Thyroid gland (tissue), 4 donors: Measurements from ENCODE around the gene TAF11L5. TPM values are rescaled to one million over a fixed set of nuclear protein-coding genes. Genes with fewer than 3 reads are reported as not detected.
"Not testable (repeated sequence)": the region's sequence is repeated elsewhere in the genome, so short reads cannot be mapped to it uniquely, and the experiment has no call there.

ENCODE experiments used
- DNase-seq, 2 donors: peaks; one replicate each; pipeline ENCODE4 v3.0.0-alpha.2; 2019
- H3K27ac ChIP-seq, 3 donors: fragments of 200-600 bp; sonication (generic); 1 replicate in 2 of 3; 2 replicates in 1 of 3; pipeline ENCODE4 v1.5.1; 2016 to 2019; ENCODE audit warnings: mild to moderate bottlenecking in 1 of 3, moderate library complexity in 1 of 3
- H3K27me3 ChIP-seq: fragments of 200-600 bp; sonication (generic); one replicate; pipeline ENCODE4 v1.5.1; 2019
- H3K36me3 ChIP-seq, 2 donors: fragments of 200-600 bp; sonication (generic); one replicate each; pipeline ENCODE4 v1.5.1; 2016 to 2019
- H3K4me1 ChIP-seq, 2 donors: fragments of 200-600 bp; sonication (generic); one replicate each; pipeline ENCODE4 v1.5.1; 2017 to 2019
- H3K4me3 ChIP-seq, 3 donors: fragments of 200-600 bp; sonication (generic); replicated peaks in 1 of 3; 1 replicate in 2 of 3; 2 replicates in 1 of 3; pipeline ENCODE4 v1.5.1; 2016; ENCODE audit warnings: mild to moderate bottlenecking in 1 of 3
- H3K9me3 ChIP-seq: fragments of 200-600 bp; sonication (generic); one replicate; pipeline ENCODE4 v1.5.1; 2017
- CTCF ChIP-seq, 6 experiments: fragments of 200-600 bp in 3 of 6; fragments of 450-650 bp in 3 of 6; sonication (generic) in 3 of 6; IDR thresholded peaks; one replicate each; pipeline ENCODE4 v1.5.1; 2016 to 2019; ENCODE audit warnings: antibody characterized with exemption in 6 of 6, mild to moderate bottlenecking in 2 of 6, inconsistent platforms in 1 of 6, moderate library complexity in 1 of 6
- POLR2A ChIP-seq, 2 donors: fragments of 450-650 bp; IDR thresholded peaks; one replicate each; pipeline ENCODE4 v1.6.1; 2017; ENCODE audit warnings: antibody characterized with exemption in 2 of 2, mild to moderate bottlenecking in 2 of 2, moderate library complexity in 1 of 2
- WGBS, 2 donors: methylation state at CpG; one replicate each; pipeline ENCODE4 v1.1.5; 2017; 5-methylcytosine and 5-hydroxymethylcytosine counted together
- intact Hi-C: fragments of 100-400 bp; cut with DNase I; formaldehyde crosslinking; loops from one replicate; pipeline ENCODE4 v1.15.1; 2023
- total RNA-seq, 4 donors: library from RNA; depleted of rRNA; stranded (reverse); fragments of >200 nt; gene quantifications; one replicate each; pipeline ENCODE4 v1.2.3, GENCODE V29; 2016

Gene TAF11L5
- total RNA-seq, 4 donors from 2014 or later: not detected

GRCh38 chr5:17487174-17487512, 37.9 kb upstream of the TAF11L5 start:
- Histone ChIP-seq H3K36me3 (no peaks in the 10 kb centered on the region), H3K27ac (no peak overlapping the region), H3K27me3 (no peaks in the 10 kb centered on the region), H3K9me3 (no peaks in the 10 kb centered on the region), H3K4me3 (no peak overlapping the region), H3K4me1 (no peaks in the 10 kb centered on the region)
- WGBS, 2 donors: 89 to 100% methylated on average over 1 of the region's 1 CpG
- no peak for DNase-seq
- intact Hi-C loops: no loop called here
- no peak for TF ChIP-seq CTCF (IDR thresholded peaks at IDR 0.05)
- no peak for TF ChIP-seq POLR2A (IDR thresholded peaks at IDR 0.05)

DNA sequence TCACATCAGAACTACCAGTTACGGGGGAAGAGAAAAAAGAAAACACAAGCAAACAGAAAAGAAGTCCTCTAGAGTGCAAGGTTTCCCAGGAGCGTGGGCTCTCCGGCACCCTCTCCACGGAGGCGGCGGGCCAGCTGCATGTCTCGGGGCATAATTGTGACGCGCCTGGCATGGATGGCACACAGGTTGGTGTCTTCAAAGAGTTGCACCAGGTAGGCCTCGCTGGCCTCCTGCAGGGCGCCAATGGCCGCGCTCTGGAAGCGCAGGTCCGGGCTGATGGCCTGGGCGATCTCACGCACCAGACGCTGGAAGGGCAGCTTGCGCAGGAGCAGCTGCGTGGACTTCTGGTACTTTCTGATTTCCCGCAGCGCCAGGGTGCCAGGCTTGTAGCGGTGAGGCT, 33.8 kb upstream of the TAF11L5 start:
- H3K27ac ChIP-seq, H3K4me3 ChIP-seq, H3K27me3 ChIP-seq, H3K4me1 ChIP-seq, H3K9me3 ChIP-seq, H3K36me3 ChIP-seq, intact Hi-C loops, DNase-seq: not testable (repeated sequence)
- 94 to 97% methylated on average over 11 to 15 of the region's 23 CpGs for WGBS, 2 donors

GRCh38 chr5:17492770-17493169, 32.3 kb upstream of the TAF11L5 start:
- H3K36me3 ChIP-seq: no peaks in the 10 kb centered on the region
- intact Hi-C loops: no loop called here
- 85 to 92% methylated on average over 3 of the region's 3 CpGs for WGBS, 2 donors
- H3K27ac ChIP-seq: no peak overlapping the region
- H3K4me1 ChIP-seq: no peaks in the 10 kb centered on the region
- H3K27me3 ChIP-seq: no peaks in the 10 kb centered on the region
- no peak overlapping the region for H3K4me3 ChIP-seq
- TF ChIP-seq CTCF (IDR thresholded peaks at IDR 0.05): no peak
- no peak for TF ChIP-seq POLR2A (IDR thresholded peaks at IDR 0.05)
- no peaks in the 10 kb centered on the region for H3K9me3 ChIP-seq
- no peak for DNase-seq

DNA sequence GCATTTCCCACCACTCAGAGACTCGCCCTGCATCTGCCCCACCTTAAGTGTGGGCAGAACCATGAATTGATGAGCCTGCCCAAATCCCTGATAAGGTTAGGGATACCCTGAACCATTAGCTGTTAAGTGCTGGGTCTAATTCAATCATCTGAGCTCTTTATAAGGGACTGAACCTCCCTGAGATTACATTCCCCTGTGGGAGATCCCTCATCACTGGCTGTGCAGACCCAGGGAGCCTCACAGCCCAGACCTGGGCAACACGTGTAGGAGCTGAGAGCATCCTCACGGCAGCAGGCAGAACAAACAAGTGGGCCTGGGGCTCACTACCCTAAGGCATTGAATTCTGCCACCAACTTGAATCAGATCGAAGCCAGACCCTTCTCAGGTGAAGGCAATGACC, 27.6 kb upstream of the TAF11L5 start:
- DNase-seq: no peak
- no peaks in the 10 kb centered on the region for H3K9me3 ChIP-seq
- 60 to 63% methylated on average over 4 of the region's 4 CpGs for whole genome bisulfite sequencing, 2 donors
- no peaks in the 10 kb centered on the region for H3K4me1 ChIP-seq
- H3K27me3 ChIP-seq: no peaks in the 10 kb centered on the region
- intact Hi-C loops: no loop called here
- no peak for TF ChIP-seq POLR2A (IDR thresholded peaks at IDR 0.05)
- no peak for TF ChIP-seq CTCF (IDR thresholded peaks at IDR 0.05)
- H3K36me3 ChIP-seq: no peaks in the 10 kb centered on the region
- H3K27ac ChIP-seq: no peak overlapping the region
- no peak overlapping the region for H3K4me3 ChIP-seq

DNA sequence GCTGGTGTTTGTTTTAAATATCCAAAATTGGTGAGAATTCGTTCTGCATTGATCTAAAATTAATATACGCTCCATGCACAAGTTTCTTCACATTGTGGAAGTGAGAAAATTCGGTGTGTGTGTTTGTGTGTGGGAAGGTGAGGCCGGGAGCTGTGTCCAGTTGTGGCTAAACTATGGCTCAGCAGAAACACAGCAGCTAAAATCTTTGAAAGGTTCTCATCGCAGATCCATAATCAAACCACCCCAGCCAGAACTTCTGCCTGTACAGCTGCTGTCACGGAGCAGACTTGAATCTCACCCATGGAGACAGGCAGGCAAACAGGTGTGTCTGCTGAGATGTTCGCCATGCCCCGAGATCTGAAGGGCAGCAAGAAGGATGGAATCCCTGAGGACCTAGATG, 27.1 kb upstream of the TAF11L5 start, which contains the start of gene TAF11L2:
TAF11L2 (plus strand) TSS at position 301 of the 400 bp plus-strand sequence.
- H3K4me3 ChIP-seq, DNase-seq, H3K27ac ChIP-seq, H3K36me3 ChIP-seq, H3K27me3 ChIP-seq, H3K4me1 ChIP-seq, H3K9me3 ChIP-seq, intact Hi-C loops: not testable (repeated sequence)
- 85 to 89% methylated on average over 8 of the region's 8 CpGs for WGBS, 2 donors

GRCh38 chr5:17511775-17512325, 13.2 kb upstream of the TAF11L5 start:
- Histone ChIP-seq H3K4me3 (no peak overlapping the region), H3K36me3 (no peaks in the 10 kb centered on the region), H3K27ac (no peak overlapping the region), H3K27me3 (no peaks in the 10 kb centered on the region), H3K9me3 (no peaks in the 10 kb centered on the region), H3K4me1 (no peaks in the 10 kb centered on the region)
- DNase-seq: no peak
- no peak for TF ChIP-seq CTCF (IDR thresholded peaks at IDR 0.05)
- TF ChIP-seq POLR2A (IDR thresholded peaks at IDR 0.05): no peak
- intact Hi-C loops: no loop called here
- 94 to 95% methylated on average over 14 to 17 of the region's 17 CpGs for WGBS, 2 donors

DNA sequence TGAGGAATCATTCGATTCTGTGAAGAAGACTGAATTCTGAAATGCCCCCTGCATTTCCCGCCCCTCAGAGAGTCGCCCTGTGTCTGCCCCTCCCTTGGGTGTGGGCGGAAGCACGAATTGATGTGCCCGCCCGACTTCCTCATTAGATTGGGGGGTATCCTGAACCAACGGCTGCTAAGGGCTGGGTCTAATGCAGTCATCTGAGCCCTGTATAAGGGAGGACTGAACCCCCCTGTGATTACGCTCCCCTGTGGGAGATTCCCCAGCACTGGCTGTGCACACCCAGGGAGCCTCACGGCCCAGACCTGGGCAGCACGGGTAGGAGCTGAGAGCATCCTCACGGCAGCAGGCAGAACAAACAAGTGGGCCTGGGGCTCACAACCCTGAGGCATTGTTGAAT, 7.5 kb upstream of the TAF11L5 start:
- H3K9me3 ChIP-seq, intact Hi-C loops, H3K36me3 ChIP-seq, H3K27me3 ChIP-seq, H3K4me1 ChIP-seq, H3K4me3 ChIP-seq, H3K27ac ChIP-seq, DNase-seq: not testable (repeated sequence)
- WGBS, 2 donors: 83 to 86% methylated on average over 11 to 12 of the region's 12 CpGs

- H3K36me3 ChIP-seq, H3K27me3 ChIP-seq, H3K4me3 ChIP-seq, H3K9me3 ChIP-seq, H3K4me1 ChIP-seq, H3K27ac ChIP-seq, DNase-seq, intact Hi-C loops: not testable (repeated sequence)
- no CpG with 5 or more reads among the region's 15 CpGs for WGBS, 2 donors
Observed at GRCh38 chr5:17518067-17518466, 7.0 kb upstream of the TAF11L5 start, which contains the start of gene TAF11L3. TAF11L3 (plus strand) TSS chr5:17518367.

- H3K27me3 ChIP-seq, H3K36me3 ChIP-seq, H3K4me1 ChIP-seq, intact Hi-C loops, DNase-seq, H3K27ac ChIP-seq, H3K4me3 ChIP-seq, H3K9me3 ChIP-seq: not testable (repeated sequence)
- 93 to 94% methylated on average over 10 of the region's 14 CpGs for WGBS, 2 donors
Observed at GRCh38 chr5:17519508-17519907, 5.5 kb upstream of the TAF11L5 start.
